Stimulated activated CD8-positive, alpha-beta memory T cell treated with anti-CD3 and anti-CD28 coated beads, Interleukin-12 subunit alpha, Interleukin-12 subunit beta, amount 100 ng/mL, for 4 hours (primary cell): ENCODE measurements around the gene CDC6.

Experiments used
- DNase-seq: peaks from one replicate; pipeline ENCODE4 v3.0.0-alpha.2; 2020; ENCODE audit warnings: low read depth

CDC6 gene

DNA sequence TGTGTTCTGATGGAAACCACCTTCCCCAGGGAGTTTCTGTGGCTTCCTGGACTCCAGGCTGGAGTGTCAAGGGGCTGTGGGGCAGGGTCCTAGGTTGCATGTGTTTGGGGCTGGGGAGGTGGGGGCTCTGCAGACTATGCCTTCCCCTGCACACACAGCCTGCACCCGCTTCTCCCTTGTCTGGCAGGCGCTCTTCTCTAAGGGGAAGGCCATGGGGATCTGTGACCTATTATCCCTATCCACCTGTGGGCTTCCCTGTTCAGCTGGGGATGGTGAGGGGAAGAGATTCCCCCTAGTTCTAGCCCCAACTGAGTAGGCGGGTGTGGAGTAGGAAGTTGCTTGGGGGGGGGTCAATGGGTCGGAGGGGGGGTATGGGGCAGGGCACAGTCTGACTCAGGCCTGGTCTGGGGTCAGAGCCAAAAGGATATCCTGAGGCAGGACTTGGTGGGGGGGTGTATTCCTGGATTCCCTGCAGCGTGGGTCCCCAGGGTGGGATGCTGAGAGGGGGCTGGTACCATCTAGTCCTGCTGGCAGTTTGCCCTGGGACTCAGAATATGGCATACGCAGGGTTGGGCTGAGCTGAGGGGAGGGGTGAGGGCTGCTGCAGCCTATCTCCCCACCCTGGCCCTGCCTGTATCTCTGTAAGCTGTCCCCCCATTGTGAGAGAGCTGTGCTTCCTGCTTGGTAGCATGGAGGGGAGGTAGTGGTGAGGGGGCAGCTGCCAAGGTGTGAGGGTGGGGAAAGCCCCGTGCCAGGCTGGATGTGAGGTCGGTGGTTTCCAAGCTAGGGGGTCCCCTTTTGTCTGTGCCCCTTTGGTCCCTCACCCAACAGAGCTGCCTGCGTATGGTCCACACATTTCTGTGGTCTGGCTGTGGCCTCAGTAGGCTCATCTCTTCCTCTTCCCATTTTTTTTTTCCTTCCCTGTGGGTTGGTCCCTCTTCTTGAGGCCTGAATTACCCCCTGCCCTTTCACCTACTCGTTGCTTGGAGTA, 36.0 kb downstream of the CDC6 start:
- DNase-seq, result peak; percentile 70

DNA sequence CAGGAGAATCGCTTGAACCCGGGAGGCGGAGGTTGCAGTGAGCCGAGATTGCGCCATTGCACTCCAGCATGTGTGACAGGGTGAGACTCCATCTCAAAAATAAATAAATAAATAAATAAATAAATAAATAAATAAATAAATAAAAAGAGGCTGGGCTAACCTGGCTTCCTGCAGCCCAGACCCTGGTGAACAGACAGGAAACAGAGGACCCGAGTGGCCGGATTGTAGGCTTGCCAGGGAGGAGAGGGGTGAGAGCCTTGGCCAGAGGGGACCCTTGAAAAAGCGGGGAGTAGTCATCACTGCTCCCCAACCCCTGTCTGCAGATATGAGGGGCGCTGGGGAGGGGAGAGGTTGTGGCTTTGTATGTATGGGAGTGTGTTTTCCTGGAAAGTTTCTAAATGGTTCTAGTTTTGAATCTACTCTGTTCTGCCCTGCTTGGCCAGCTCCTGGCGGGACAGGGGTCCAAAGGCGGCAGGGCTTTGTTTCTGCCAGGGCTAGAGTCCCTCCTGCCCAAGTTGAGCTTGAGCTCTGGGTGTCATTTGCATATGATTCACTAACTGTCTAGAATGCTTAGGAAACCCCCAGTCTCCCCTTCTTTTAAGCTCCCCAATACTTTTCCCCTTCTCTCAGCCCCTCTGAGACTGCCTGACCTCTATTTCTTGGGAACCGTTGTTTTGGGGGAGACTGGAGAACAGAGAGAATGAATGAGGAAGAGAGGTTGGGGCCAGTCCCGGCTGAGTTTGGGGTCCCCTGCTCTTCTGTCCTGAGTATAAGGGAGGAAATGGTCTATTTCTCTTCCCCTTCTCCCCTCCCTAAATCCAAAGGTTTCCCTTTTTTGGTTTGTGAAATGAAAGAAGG, 37.7 kb downstream of the CDC6 start:
- no peak for DNase-seq

DNA sequence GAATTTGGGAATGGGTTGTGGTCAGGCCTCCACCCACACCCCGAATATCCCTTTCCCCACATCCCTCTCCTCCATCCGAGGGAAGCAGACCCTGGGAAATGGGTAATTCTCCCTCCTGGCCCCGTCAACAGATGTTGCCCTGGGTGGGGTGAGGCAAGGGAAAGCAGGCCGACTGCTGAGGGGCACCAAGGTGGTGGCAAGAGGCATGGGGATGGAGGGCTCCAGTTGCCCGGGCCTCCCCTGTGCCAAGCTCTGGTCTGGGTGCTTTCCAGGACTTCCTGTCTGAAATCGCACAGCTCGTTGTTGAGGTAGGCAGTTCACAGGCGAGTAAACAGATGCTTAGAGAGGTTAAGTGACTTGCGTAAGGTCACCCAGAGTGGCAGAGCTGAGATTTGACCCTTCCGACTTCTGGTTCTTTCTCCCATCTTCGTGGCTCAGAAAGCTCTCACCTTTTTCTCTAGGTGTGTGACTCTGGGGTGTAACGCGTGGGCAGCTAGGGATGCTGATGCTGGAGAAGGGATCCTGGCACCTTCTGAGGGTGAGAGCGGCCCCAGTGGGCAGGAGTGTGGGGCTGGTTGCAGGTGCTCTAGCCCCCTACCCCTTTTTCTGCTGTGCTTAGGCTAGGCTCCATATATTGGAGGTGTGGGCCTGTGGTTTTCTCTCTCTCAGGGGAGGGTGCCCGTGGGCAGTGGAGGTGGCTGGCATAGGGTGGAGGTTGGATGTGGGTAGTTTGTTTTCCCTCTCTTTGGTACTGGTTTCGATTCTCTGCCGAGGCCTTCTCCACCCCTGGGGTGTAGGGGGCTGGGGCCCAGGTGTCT, 38.5 kb downstream of the CDC6 start:
- no peak for DNase-seq

DNA sequence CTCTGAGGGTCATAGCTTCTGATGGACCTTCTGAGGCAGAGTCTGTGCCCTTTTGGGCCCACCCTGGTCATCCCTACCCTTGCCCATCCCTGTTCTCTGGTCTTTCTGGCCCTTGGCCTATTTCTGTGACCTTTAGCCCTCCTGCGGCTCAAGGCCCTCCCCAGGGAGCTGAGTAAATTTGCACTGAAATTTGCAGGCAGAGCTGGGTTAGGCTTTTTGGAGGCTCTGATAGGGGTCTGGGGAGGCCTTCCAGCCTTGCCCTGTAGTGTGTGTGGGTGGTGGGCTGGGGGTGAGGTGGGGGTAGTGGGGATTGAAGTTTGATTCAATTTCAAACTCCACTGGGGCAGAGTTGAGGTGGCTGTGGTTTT, 39.1 kb downstream of the CDC6 start:
- DNase-seq, result no peak

DNA sequence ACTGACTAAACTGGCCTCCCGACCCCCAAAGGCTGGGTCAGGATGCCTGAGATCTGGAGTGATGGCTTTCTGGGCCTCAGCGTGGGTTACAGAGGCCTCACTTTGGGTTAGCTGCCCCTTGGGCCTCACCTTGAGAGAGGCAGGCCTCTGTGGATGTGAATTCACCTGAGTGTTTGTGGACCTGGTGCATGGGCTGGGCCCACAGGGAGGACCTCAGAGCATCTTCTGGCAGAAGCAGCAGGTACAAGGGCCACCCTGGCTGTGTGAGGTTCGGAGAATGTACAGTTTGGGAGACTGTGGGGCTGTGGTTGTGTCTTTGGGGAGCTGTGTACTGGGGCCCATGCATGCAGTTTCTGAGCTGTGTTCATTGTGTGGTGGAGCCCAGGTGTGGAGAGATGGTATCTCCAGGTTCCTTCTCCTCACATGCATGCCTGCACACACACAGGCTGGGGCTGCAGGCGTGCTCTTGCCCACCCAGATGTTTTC, 39.6 kb downstream of the CDC6 start:
- DNase-seq, result no peak

DNA sequence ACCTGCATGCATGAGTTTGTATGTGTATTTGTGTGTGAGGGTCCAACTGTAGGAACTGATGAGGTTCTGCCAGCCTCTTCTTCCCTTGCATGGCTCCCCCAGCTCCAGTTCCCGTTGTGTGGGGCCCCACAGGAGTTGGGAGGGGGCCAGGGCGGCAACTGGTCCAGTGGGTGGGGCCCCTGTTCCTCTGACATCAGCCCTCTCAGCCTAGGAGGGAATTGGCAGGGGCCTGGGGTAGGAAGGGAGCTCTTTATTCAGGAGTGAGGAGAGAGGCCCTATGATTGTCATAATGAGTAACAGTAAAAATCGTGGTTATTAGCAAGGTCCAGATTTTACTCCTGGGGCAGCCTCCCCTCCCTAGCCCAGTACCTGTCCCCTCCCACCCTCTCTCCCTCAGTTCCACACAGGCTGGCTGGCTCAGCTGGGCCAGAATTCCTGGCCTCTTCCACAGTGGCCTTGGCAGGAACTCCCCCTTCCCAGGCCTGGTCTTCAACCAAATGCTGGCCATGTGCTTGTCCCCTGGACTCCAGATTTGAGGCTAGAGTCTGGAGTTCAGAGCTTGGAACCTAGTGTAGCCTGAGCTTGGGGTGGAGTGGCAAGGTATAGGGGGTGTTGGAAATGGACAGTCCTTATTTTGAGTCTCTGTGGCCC, 40.2 kb downstream of the CDC6 start:
- DNase-seq, result no peak

DNA sequence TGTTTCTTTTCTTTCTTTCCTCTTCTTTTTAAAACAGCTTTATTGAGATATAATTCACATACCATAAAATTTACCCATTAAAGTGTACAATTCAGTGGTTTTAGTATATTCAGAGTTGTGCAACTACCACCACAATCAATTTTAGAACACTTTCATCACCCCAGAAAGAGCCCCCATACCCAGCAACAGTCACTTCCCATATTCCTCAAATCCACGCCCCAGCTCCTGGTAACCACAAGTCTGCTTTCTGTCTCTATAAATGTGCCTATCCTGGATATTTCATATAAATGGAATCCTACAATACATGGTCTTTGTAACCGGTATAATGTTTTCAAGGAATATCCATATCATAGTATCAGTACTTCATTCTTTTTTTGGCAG, 40.7 kb downstream of the CDC6 start:
- no peak for DNase-seq

DNA sequence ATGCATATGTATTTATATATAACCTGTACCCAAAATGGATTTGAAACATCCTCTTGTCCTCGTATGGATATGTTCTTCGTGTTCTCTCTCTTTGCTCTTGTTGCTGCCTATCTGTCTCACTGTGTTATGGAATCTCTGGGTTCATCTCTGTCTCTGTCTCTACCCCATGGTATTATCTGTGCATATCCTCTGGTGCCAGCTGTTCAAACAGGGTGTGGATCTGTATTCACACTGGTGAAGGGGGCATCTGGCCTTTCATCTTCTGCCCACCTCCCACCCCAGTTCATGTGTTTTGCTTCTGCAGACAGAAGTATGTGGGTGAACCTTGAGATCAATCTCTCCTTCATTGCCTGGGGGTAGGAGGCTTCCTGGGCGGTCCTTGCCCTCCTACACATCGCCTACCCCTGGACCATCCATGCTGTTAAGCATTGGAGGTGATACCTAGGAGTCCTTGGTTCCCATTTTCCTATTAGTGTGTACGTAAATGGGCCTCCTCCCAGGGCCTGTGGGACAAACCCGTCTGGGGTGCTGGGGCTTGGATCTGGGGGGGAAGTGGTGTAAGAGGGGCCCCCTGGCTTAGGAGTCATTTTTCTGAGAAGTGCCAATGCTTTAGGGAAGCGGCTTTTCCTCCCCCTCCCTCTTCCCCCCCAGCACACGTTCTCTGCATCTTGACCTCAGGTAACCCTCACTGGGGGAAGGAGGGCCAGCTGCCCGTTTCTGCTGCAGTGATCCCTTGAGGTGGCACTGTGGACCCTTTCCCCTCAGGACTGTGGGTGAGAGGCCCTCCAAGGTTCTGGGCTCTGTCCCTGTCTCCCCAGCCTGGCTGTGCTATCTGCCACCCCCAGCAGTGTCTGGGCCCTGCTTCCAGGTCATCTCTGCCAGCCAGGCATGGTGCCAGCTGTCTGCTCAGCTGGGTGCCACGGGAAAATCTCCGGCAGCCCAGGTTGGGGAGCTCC, 42.4 kb downstream of the CDC6 start:
- no peak for DNase-seq

DNA sequence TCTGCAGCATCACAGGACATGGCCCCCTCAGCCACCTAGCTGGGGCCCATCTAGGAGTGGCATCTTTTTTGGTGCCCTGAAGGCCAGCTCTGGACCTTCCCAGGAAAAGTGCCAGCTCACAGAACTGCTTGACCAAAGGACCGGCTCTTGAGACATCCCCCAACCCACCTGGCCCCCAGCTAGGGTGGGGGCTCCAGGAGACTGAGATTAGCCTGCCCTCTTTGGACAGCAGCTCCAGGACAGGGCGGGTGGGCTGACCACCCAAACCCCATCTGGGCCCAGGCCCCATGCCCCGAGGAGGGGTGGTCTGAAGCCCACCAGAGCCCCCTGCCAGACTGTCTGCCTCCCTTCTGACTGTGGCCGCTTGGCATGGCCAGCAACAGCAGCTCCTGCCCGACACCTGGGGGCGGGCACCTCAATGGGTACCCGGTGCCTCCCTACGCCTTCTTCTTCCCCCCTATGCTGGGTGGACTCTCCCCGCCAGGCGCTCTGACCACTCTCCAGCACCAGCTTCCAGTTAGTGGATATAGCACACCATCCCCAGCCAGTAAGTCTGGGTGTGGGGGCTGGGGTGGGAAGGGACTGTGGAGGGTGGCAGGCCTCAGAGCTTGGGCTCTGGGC, 43.3 kb downstream of the CDC6 start:
- DNase-seq, result no peak

DNA sequence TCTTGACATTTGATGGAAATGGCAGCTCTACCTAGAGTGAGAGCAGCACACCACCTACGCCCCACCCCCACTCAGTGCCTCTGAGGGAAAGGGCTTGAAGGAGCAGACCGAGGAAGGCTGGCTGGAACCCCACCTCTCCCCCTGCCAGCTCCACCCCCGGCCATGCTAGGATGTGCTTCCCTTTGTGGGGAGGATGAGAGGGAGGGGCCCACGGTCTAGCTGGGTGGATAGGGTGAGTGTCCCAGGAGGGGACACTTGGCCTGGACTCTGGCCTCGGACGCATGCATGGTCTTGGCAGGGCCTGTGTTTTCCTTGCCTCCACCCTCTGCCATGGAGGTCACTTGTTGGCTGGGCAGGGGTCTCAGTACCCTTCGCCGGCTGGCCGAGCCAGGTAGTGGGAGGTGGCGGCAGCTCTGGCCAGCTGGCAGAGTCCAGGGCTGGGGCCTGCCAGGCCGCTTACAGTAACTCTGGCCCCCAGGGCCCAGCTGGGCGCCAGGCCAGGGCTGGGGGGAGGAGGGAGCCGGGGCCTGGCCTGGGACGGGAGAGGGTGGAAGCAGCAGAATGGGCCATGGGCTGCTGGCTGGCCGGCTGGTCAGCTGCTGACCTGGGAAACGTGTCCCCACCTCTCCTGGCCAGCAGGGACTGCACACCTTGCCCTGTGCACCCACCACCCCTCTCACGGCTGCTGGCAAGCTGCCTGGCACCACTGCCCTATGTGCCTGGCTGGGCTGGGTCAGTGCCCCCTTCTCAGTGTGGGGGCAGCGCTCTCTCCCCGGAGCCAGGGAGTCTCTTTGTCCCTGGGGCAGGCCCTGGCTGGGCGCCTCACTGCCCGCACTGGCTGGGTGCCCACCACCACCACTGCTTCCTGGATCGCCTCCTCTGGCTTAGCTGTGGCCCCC, 44.3 kb downstream of the CDC6 start:
- no peak for DNase-seq

DNA sequence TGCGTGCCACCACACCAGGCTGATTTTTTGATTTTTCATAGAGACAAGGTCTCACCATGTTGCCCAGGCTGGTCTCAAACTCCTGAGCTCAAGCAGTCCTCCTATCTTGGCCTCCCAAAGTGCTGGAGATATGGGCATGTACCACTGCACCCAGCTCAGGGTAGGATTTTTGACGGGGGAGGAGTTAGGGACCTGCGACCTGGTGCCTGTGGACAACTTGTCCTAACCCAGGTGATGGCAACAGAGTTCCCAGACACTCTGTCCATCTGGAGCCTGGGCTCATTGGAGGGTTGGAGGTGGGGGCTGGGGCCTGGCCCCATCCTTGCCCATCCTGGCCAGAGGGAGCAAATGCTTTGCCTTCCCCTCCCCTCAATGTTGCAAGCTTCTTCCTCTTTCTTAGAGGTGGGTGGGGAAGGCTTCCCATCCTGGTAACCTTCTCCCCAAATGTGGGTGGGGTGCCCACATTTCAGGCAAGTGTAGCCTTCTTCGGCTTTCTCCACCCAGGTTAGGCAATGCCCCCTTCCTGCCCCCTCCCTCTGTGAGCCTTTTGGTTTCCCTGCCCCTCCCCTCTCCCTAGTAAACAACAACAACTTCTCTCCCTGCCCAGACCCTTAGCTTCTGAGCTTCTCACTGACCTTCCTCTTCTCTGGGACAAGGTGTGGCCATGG, 46.2 kb downstream of the CDC6 start:
- no peak for DNase-seq

DNA sequence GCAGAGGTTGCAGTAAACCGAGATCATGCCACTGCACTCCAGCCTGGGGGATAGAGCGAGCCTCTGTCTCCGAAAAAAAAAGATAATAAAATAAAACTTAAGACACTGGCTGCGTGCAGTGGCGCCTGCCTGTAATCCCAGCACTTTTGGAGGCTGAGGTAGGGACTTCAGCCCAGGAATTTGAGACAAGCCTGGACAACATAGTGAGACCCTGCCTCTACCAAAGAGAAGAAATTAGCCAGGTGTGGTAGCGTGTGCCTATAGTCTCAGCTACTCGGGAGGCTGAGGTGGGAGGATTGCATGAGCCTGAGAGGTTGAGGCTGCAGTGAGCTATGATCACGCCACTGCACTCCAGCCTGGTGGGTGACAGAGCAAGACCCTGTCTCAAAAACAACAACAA, 47.9 kb downstream of the CDC6 start:
- DNase-seq, result no peak

DNA sequence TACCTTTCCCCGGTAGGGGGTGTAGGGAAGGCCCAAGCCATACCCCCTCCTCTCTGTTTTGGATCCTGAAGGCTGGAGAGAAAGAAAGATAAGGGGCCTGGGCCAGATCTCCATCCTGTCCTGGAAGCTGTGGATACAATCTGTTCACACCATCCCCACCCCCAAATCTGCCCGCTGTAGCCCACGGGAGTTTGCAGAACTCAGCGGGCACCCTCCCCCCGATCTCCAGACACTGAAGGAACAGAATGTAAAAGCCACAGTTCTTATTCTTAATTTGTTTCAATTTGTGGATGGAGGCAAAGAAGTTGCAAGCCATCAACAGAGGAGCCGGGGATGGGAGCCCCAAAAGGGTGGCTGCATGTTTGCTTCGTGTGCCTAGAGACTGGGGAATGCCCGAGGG, 49.7 kb downstream of the CDC6 start:
- DNase-seq, result no peak

DNA sequence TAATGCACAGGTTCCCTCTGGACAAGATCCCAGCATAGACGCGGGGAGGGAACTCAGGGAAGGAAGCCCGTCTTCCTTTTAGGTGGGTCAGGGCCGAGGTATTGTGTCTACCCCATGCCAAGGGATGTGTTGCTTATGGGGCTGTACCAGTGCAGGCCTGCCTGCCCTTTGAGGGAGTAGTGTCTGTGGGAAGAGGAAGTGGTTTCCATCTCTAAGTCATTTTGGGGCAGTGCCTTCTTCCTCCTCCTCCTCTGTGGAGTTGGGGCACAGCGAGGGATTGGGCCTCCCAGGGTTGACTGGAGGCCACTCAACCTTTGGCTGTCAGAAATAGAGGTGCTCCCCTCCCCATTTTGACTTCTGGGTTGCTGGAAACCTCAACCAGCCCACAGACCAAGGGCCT, 50.4 kb downstream of the CDC6 start:
- DNase-seq, result no peak

DNA sequence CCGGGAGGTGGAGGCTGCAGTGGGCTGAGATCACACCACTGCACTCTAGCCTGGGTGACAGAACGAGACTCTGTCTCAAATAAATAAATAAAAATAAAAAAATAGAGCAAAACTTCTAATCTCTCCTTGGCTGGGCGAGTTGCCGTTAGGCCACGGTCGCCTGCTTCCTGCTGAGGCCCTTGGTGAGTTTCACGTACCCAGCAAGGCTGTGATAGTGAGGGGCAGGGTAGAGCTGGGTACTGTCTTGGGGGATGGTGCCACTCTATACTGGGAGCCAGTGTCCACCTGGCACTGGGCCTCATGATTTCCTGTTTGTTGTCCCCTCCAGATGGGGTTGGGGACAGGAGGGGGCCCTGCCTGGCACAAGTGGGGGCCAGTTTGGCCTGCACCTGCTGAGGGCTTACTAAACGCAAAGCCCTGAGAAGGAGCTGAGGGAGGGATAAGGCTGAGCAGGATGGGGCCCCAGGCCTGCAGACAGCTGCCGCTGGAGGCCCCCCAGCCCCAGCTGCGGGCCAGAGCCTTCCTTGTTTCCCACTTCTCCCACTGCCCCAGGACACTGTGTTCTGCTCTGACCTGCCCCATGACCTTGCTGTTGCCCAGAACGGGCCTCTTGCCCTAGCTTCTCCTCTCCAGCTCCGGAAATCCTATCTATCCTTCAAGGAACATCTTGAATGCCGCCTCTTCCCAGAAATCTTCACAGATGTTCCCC, 51.4 kb downstream of the CDC6 start:
- no peak for DNase-seq

DNA sequence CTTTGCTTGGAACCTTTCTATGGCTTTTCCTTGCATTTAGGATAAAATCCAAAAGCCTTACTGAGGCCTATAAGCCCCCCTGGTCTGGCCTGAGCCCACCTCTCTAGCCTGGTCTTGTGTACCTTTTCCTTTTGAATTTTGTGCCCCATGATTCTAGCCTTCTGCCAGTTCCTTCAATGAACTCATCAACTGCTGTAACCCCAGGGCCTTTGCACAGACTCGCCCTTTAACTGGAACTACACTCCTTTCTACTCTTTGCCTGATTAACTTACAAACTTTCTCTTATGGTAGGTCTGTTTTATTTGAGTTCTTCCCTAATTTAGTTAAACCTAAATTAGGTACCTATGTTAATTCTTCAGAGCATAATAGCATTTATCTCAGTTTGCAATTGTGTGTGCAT, 52.6 kb downstream of the CDC6 start:
- no peak for DNase-seq
